ENCODE data around the gene ZFAND5.

Gene ZFAND5, protein sequence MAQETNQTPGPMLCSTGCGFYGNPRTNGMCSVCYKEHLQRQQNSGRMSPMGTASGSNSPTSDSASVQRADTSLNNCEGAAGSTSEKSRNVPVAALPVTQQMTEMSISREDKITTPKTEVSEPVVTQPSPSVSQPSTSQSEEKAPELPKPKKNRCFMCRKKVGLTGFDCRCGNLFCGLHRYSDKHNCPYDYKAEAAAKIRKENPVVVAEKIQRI

DNA sequence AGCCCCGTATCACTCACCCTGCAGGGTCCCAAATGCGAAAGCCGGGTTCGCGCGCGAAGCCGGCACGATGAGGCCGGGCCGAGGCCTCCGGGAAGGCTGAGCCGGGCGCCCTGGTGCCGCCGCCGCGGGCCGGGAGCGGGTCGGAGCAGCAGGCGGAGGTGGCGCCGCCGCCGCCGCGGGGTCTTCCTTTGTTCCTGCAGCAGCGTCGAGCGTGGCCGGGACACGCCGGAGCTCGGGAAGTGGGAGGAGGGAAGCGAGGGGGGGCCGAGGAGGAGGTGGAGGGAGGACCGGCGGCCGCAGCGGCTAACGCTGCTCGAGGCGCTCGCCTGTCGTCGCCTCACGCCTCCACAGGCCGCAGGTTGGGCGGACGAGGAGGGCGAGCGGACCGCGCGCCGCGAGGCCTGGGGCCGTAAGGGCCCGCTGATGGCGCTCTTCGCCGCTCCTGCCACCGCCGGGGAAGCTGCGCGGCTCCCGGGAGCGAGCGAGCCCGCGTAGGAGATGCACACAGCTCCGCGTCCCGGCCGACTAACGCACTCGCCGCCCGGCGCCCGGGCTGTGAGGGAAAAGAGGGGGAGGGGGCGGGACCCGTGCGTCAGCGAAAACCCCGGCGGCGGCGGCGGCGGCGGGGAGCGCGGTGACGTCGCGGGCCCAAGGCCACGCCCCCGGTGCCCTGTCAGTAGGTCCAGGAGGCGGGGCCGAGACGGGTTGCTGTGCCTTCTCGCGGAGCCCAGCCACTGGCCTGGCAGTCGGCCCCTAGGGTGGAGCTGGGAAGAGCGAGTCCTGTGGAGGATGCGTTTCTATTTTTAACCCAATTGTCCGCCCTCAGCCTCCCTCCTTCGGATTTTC is at the start of gene ZFAND5:
ZFAND5 (minus strand) TSS at position 530 of the 846 bp plus-strand sequence. CDS start 4,430 bp downstream, outside the sequence.
- DNase-seq (ENCODE audit: low spot score) = peak; percentile 98

DNA sequence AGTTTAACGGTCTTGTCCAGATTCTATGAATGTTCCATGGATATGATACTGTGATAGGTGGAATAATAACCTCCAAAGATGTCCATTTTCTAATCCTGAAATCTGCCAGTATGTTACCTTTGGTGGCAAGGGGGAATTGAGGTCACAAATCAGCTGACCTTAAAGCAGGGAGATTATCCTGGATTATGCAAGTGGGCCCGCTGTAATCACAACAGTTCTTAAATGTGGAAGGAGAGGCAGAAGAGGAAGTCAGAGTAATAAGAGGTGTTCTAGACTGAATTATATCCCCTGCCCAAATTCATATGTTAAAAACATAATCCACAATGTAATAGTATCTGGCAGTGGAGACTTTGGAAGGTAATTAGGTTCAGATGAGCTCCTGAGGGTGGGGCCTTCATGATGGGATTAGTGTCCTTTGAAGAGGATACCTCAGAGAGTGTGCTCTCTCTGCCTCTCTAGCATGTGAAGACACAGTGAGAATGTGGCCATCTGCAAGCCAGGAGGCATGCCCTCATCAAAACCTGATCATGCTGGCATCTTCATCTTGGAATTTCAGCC is 47.6 kb upstream of the ZFAND5 start:
- DNase-seq (ENCODE audit: low spot score) = no peak

DNA sequence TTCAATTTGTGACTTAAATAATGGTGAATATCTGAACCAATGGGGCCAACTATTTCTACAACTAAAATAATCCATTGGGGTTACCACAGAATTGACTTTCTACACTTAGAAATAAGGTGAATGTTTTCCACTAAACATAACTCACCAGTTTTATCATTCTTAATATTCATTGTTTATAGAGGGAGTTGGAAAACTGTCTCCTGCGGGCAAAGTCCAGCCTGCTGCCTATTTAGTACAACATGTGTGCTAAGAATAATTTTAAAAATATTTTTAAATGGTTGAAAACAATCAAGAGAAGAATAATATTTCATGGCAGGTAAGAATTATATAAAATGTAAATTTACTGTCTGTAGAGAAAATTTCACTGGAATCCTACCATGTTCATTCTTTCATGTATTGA is 45.2 kb upstream of the ZFAND5 start:
- DNase-seq (ENCODE audit: low spot score) = no peak

DNA sequence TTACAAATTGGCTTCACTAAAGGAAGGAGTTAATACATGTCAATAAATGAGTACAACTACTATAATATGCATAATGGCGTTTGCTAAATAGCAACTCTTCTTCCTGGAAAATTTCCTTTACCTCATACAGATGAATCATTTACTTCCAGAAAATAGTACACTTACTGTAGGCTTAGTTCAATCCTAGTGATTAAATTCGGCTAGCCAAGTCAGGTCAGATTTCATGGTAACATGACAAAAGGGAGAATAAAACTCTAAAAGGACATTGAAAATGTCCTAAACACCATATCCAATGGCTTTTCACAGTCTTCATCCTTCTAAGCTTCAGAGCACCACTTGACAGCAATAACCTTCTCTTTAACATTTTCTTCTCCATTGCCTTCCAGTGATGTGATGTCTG is 42.1 kb upstream of the ZFAND5 start:
- no peak for DNase-seq (ENCODE audit: low spot score)

DNA sequence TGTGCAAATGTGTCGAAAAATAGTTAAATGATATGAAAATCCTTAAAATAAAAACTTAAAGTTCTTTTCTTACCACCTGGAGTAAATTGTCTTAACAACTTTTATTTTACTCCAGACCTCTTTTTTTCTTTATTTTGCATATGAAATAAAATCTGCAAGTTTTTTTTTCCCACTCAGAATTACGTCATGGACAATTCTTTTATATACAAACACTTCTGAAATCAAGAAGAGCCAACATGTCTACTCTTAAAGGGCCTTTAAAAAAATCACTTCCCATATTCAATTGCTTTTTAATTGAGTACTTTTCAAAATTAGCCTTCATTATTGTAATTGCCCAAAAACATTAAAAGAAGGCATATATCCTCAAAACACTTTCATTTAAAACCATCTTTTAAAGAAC is 37.7 kb upstream of the ZFAND5 start:
- DNase-seq (ENCODE audit: low spot score) = no peak

DNA sequence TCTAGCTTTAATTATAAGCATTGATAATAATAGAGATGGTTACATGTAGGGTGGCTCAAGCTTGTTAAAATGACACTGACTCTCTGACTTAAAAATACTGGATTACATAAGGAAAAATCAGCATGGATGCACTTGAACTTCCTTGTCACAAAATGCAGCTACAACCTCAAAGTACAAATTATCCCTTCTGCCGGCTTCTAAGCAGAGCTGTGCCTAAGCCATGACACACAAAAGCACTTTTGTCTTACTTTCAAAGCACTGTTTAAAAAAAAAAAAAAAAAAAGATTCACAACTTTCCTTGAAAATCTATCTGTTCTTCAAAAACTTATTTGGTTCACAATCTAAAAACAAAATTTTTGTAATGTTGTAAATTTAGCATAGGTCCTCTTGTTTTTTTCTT is 36.4 kb upstream of the ZFAND5 start:
- no peak for DNase-seq (ENCODE audit: low spot score)

DNA sequence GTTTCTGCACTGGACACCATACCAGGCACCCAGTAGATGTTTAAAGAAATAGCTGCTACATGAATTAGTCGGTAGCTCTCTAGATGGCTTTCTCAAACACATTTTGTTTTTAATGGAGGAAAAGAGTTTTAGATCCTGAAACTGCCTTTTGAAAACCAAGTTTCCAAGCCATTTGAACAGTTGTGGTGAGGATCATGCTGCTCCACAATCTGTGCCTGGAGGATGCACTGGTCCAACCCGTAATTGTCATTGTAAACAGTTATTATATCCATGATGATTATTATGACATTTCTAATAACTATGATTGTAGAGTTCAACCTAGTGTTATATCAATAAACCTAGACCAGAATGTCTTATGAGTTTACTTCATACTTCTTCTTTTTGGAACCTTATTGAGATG is 35.9 kb upstream of the ZFAND5 start:
- no peak for DNase-seq (ENCODE audit: low spot score)

DNA sequence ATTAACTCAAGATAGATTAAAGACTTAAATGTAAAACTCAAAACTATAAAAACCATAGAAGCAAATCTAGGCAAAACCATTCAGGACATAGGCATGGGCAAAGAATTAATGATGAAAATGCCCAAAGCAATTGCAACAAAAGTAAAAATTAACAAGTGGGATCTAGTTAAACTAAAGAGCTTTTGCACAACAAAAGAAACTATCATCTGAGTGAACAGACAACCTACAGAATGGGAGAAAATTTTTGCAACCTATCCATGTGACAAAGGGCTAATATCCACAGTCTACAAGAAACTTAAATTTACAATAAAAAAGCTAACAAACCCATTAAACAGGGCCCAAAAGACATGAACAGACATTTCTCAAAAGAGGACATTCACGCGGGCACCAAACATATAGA is 34.4 kb upstream of the ZFAND5 start:
- no peak for DNase-seq (ENCODE audit: low spot score)

DNA sequence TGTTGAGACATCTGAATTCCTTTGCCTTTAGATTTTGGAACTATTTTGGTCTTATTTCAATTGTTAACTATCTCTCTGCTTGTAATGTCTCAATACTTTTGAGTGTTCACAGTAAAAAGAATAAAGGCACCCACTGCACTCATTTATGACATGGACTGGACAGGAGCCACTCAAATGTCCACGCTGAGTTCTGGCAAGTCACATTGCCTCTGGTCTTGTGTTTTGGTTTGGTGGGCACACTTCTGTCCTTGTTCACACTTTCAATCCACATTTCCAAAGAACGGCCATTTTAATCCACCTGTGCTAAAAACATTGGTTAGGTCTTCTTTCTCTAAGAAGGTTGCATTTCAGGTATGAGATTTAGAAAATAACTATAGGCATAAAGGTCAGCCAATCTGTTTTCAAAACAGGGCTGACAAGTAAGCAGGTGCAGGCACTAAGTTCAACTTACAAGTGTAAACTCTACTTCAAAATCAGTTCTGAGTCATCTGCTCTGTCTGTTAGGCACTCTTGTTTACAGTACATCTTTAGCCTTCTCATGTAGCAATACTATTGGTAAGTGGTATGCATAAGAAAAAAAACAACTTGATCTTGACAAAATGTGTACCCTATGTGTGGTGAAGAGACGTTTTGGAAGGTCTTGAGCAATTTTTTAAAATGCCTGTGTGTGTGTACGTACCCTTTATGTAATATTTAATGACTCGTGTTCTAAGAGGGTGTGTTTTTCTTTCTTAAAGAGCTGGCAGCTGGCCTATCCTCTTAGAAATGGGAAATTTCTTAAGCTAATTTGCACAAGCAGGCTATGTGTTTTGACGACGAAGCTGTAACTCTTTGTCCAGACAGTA is 31.5 kb upstream of the ZFAND5 start:
- peak; percentile 25 for DNase-seq (ENCODE audit: low spot score)

DNA sequence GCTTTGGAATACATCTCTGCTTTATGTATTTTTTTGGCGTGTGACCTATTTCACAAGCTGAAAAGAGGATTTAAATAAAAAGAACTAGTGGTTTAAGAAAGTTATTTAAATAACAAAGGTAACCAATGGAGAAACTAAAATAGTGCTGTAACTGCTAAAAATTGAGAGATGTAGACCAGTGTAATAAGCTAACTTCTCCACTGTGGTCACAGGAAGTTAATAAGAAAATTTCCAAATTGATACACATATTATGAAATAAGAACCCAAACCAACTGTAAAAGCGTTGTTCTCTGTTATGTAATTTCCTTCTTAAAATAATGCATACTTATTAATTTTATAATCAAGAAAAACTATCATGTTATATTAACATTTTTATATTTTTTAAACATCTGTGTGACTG is 29.1 kb upstream of the ZFAND5 start:
- DNase-seq (ENCODE audit: low spot score) = no peak

DNA sequence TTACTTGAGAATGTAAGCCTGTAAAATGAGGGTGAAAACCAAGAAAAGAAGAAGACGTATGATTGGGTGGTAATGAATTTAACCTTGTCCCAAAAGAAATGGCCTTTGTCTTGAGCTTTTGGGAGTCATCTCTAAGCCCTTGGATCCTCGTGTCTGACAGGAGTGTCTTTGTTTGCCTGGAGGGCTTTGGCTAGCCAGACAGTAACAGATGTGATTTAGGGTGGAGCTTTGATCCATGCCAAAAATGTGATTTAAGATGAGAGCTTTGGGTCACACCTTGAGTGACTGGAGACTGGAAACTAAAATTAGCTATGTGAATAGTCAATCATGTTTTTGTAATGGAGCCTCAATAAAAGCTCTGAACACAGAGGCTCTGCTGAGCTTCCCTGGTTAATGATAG is 25.9 kb upstream of the ZFAND5 start:
- DNase-seq (ENCODE audit: low spot score) = no peak

DNA sequence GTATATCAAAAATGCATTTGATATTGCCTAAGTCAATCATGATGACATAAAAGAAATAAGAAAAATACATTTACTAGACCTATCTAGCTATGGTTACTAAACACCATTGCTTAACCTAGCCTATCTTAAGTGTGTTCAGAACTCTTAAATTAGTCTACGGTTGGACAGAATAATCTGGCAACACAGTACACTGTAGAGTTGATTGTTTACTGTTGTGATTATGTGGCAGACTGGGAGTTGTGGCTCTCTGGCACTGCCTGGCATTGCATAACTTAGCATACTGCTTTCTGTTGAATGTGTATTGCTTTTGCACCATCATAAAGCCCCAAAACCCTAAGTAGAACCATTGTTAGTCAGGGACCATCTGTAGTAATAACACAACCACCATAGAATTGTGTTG is 21.2 kb upstream of the ZFAND5 start:
- no peak for DNase-seq (ENCODE audit: low spot score)

DNA sequence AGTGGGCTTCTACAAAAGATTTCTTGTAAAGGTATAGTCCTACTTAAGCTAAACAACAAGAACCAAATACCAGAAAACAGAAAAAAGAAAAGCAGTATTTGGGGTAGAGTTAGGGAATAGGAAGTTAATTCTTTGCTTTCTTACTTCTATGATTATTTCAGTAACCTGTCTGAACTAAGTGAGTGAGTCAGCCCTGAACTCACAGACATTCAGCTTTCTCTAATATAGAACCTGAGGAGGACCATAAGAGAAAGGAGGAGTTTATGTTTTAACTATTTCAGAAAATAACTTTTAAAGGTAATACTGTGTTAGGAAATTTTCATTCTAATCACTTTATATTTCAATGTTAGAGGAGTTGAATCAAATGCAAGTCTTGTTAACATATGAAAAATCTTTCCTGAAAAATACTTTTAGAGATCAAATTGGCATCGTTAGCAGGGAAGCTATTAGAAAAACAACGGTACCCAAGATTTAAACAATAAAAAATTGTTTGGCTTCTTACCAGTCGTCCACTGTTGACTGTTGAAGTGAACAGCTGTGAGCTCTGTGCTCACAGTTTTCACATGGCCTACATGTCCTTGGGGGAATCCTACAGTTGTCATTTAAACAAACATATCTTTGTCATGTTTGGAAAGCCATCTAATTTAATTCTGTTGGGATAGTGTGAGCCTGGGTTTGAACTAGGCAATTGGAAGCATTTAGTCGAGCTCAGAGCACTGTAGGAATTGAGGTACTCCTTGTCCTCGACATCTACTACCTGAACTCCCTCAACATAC is 19.9 kb upstream of the ZFAND5 start:
- no peak for DNase-seq (ENCODE audit: low spot score)

DNA sequence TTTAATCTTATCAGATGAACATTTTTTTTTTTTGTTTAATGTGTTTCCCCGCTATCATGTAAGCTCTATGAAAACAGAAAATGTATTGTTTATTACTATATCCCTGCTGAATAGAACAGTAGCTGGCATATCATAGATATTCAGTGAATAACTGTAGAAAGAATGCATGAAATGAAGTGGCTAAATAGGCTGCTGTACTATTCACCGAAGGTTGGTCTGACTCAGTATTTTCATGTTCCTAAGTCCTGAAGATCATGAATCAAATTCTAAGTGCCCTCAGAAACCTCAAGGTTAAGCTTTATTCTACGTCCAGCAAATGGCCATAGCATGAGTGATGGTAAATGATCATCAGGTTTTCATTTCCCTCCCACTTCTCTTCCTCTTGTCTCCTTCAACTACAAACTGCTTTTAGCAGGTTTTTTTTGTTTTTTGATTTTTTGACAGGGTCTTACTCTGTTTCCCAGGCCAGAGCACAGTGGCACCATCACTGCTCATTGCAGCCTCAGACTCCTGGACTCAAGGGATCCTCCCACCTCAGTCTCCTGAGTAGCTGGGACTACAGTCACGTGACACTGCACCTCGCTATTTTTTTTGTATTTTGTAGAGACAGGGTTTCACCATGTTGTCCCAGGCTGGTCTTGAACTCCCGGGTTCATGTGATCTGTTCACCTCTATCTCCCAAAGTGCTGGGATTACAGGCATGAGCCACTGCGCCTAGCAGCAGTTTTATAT is 19.1 kb upstream of the ZFAND5 start:
- no peak for DNase-seq (ENCODE audit: low spot score)

DNA sequence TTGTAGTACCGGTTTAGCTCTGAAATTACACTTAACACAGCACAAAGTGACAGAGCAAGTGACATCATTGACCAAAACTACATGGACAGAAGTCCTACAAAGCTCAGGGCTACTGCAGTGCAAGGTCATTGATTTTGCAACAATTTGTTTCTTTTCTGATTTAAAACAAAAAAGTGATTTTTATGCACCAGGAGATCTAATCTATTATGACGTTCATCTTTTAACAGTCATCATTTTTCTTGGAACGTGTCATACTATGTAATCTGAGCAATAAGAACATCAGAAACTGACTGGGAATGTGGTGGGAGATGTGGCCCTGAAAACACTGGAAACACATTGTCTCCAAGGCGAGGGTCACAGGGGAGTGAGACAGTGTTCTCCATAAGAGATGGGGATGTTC is 17.4 kb upstream of the ZFAND5 start:
- DNase-seq (ENCODE audit: low spot score) = no peak

DNA sequence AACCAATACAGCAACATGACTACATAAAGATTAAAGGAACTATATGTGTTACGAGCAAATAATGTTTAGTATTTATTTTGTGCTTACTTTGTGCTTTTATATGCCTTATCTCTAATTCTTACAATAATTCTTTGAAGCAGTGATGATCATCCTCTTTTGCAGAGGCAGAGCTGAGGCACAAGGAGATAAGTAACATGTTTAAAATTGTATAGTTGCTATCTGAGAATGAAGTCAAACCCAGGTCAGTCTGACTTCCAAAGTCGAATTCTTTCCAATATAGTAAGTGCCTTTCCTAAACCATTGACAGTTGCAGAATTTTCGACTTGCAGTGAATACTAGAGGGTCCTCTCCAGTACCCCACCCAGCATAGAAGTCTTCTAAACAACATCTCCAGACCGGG is 12.0 kb upstream of the ZFAND5 start:
- no peak for DNase-seq (ENCODE audit: low spot score)

DNA sequence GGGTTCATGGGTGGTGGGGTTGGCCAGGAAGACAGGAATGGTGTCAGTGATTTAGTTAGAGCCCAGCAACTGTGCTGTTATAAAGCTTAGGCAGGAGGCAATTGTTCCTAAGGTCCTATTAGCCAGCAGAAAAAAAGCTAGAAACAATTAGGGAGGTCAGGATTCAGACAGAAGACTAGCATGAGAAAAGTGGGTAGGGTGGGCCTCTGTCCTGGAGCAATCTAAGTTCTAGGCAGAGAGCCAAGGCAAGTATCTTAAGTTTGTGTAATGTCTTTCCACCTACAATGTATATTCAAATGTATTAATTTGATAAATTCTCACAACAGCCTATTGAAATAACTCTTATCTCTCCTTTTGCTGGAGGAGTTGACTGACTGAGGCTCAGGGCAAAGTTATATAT is 6.1 kb upstream of the ZFAND5 start:
- no peak for DNase-seq (ENCODE audit: low spot score)

DNA sequence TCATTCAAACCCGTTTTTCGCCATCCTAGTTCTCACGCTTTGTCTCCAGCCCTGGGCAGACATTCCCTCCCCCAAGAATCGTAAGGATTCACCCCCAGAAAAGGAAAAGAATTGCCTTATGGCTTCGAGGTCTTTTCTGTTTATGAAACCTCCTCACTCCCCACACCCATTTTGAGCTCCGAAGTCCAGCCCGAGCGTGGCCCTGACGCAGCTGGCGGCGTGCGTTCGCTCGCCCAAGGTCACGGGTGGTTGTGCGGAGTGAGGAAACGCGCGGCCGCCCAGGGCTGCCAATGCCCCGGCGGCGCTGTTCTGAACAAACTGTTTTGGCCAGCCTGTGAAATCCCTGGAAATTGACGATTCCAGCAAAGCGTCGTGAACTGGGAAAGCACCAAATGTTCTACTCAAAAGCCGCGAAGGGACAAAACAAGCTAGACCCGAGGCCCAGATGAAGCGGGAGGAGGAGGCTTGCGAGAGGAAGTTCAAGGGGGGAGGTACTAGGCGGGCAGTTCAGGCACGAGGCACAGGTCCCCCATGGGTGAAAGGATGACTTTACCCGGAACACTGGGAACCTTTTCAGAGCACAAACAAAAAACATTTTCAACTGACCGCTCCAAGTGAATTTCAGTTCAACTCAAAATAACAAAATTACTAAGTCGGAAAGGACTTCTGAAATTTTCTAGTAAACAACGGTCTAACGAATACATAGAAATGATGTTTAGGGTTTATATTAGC is 683 bp upstream of the ZFAND5 start:
- DNase-seq (ENCODE audit: low spot score) = peak; percentile 86

DNA sequence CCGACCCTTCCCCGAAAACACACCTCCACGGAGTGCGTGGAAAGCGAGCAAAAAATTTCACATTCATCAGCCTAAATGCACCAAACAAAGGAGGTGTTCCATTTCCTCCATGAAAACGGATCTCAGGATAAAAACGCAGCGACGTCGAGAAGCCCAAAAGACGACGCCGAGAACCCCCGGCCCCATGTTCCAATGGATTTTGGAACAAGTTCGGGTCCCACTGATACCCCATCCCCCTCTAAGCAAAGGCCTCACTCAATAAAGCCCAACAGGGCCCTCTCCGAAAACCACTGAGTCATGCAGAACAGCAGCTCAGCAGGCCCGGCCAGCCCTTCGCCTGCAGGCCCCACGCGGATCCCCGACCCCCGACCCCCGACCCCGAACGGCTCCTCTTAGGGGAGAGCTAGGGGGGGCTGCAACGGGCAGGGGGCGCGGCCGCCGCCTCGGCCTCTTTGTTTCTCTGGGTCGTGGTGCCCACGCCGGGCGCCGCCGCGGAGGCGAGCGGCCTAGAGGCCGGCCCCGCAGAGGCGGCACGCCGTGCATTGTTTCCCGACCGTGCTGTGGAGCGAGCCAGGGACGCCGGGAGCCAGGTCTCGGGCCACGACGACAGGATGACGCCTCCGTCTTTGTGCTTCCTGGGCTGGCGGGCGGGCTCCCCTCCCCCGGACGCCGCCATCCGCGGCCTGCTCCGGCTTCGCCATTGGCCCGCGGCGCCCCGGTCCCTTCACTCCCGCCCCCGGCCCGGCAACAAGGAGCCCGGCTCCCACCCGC is 915 bp downstream of the ZFAND5 start:
- DNase-seq (ENCODE audit: low spot score) = peak; percentile 84

DNA sequence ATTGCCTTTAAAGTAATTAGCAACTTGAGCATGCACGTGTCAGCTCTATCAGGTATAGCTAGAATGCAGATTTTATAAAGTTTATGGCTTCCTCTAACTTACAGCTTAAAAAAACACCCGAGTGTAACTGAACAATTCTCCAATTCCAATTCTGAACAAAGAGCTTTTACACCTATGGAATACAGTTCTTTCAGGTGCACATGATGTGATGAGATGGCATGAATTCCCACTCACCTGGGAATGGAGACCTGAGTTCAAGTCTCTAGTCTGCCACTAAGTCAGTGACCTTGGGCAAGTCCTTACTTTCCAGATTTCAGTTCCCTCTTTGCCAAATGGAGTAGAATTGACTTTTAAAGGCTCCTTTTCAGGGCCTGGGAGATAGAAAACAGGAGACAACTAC is 1.8 kb downstream of the ZFAND5 start:
- DNase-seq (ENCODE audit: low spot score) = peak; percentile 76

Data from hematopoietic multipotent progenitor cell treated with erythropoietin and hydrocortisone succinate and interleukin-3 and kit ligand, for 17 days (in vitro differentiated cells).